ENCODE measurements around the gene ZGLP1.

DNA sequence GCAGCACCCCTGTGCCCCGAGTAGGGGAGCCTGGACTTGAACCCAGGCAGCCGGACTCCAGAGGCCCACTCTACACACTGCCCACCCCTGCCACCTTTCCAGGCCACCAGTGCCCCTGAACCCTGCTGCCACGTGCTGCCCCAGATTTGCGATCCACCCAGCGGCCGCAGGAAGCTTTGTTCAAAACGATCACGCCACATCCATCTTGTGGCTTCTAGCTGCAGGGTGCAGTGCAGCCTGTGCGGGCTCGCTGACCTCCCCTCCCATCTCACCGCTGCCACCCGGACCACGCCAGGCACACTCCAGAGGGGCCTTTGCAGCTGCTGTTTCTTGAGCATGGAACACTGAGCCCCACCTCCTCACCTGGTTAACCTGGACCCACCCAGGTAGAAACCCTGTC, 19.9 kb upstream of the ZGLP1 start:
- TF ChIP-seq, protein P1, sequence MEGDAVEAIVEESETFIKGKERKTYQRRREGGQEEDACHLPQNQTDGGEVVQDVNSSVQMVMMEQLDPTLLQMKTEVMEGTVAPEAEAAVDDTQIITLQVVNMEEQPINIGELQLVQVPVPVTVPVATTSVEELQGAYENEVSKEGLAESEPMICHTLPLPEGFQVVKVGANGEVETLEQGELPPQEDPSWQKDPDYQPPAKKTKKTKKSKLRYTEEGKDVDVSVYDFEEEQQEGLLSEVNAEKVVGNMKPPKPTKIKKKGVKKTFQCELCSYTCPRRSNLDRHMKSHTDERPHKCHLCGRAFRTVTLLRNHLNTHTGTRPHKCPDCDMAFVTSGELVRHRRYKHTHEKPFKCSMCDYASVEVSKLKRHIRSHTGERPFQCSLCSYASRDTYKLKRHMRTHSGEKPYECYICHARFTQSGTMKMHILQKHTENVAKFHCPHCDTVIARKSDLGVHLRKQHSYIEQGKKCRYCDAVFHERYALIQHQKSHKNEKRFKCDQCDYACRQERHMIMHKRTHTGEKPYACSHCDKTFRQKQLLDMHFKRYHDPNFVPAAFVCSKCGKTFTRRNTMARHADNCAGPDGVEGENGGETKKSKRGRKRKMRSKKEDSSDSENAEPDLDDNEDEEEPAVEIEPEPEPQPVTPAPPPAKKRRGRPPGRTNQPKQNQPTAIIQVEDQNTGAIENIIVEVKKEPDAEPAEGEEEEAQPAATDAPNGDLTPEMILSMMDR (IDR thresholded peaks at IDR 0.05) = no peak
- TF ChIP-seq POLR2A (IDR thresholded peaks at IDR 0.05) = no peak
